Measurements from ENCODE around the gene TMEM87B.

Gene TMEM87B, protein sequence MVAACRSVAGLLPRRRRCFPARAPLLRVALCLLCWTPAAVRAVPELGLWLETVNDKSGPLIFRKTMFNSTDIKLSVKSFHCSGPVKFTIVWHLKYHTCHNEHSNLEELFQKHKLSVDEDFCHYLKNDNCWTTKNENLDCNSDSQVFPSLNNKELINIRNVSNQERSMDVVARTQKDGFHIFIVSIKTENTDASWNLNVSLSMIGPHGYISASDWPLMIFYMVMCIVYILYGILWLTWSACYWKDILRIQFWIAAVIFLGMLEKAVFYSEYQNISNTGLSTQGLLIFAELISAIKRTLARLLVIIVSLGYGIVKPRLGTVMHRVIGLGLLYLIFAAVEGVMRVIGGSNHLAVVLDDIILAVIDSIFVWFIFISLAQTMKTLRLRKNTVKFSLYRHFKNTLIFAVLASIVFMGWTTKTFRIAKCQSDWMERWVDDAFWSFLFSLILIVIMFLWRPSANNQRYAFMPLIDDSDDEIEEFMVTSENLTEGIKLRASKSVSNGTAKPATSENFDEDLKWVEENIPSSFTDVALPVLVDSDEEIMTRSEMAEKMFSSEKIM

GRCh38 chr2:112054847-112055729 lies at the start of gene TMEM87B:
Gene TMEM87B, plus strand, starts transcription at chr2:112055269. Its CDS starts 323 bp downstream, at chr2:112055592.
- peak; percentile 98 for DNase-seq

- no peak for DNase-seq
These were observed 49.5 kb upstream of the TMEM87B start for GRCh38 chr2:112005406-112006075.

GRCh38 chr2:112006076-112006410 lies 49.0 kb upstream of the TMEM87B start:
- DNase-seq: no peak

- no peak for DNase-seq
These were observed 47.6 kb upstream of the TMEM87B start for GRCh38 chr2:112007493-112007892.

- no peak for DNase-seq
These were observed 46.1 kb upstream of the TMEM87B start for GRCh38 chr2:112008910-112009485.

DNA sequence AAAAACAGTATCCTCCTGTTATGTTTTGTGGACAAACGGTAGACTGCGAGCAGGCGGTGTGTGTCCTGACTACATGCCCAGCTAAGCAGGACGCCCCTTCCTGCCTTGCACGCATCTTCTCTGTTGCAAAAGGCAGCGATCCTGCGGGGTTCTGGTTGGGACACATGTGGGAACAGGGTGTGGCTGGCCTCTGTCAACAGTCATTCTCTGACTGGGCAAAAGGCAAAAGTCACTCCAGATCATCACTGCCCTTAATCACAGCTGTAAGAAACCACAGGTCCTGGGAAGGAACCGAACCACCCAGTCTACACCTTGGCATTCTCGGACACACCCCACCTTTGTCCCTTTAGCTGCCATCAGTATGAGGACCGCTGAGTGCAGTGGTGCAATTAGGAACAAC lies 44.3 kb upstream of the TMEM87B start:
- DNase-seq: no peak

GRCh38 chr2:112012556-112012955 lies 42.5 kb upstream of the TMEM87B start:
- no peak for DNase-seq

DNA sequence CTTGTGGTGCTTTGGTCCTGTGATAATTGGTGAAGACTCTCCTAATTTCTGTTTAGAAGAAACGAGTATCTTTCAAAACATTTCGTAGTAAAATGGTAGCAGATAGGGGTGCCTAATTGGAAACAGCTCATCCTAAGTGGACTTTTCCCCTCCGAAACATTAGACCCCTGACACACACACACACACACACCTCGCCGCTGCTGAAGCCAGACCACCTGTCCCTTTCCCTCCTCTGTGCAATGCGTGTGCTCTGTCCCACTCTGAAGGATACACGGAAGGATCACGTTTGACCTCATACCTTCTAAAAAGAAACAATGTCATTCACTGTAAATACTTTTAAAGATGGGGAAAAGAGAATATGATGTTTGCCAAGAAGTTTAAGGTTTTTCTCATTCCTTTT lies 36.2 kb upstream of the TMEM87B start:
- no peak for DNase-seq

- DNase-seq: no peak
These were observed 35.5 kb upstream of the TMEM87B start for GRCh38 chr2:112019569-112019982.

DNA sequence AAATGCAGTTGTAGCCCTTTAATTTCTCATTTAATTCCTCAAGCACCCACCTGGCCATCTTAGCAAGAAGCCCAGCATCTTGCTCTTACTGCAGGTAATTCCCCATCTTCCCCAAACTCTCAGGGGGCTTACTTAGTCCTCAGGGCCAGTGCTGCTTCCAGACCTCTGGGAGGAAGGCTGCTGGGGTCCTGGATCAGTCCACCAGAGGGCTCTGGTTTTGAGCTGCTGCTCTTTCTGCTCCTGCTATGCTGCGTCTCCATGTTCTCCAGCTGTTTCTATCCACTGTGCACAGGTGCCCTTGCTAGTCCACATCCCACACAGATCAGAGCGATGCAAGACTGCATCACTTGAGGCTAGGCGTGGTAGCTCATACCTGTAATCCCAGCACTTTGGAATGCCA lies 34.5 kb upstream of the TMEM87B start:
- no peak for DNase-seq

- DNase-seq: no peak
These were observed 33.8 kb upstream of the TMEM87B start for GRCh38 chr2:112021290-112021689.

DNA sequence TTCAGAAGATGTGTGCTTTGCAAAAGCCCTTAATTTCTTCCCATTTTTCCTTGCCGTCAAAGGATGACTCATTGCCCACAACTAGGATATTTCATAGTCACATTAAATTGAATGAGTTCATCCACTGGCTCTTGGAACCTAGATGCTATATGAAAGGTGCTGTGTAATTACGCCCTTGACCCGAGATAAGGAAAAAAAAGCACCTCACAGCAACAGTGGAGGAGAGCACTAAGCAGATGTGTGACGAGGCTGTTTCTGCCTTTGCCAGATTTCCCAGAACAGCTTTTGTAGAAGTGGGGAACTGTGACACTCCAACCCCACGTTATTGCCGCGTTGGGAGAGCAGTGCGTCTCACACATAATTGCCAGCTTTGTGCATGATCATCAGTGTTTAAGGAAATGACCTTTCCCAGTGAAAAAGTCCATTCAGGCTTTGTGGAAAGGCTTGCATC lies 33.3 kb upstream of the TMEM87B start:
- no peak for DNase-seq

DNA sequence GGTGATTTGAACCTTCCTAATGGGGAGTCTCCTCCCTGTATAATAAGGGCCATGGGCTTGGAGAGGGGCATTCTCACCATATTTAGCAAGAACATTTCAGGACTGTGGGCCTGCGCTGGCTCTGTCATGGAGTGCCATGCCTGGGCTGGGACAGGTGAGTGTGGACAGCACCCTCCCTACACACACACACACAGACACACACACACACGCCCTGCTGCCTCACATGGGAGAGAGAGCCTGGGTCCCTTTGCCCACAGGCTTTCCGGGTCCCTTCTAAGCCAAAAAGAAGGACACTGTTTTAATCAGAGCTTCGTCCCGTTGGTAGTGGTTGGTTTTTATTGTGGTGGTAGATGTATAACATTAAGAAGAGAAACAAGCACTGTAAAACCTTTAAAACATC lies 31.4 kb upstream of the TMEM87B start:
- no peak for DNase-seq

DNA sequence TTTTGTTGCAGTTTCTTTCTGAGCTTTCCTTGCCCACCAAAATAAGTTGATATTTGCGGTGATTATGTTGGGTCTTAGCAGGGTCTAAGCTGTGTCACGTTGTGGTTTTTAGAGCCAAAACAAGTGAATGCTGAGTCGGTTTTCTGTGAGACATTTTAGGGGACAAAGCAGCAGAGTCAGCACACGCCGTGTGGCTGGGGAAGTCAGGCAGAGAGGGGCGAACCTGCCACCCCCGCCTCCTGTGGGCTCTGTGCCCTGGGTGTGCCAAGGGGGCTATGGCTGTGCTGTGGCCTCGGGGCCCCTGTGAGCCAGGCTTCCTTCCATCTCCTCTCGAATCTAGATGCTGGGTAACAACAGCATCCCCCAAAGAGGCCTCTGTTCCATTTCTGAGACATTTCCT lies 30.8 kb upstream of the TMEM87B start:
- no peak for DNase-seq

DNA sequence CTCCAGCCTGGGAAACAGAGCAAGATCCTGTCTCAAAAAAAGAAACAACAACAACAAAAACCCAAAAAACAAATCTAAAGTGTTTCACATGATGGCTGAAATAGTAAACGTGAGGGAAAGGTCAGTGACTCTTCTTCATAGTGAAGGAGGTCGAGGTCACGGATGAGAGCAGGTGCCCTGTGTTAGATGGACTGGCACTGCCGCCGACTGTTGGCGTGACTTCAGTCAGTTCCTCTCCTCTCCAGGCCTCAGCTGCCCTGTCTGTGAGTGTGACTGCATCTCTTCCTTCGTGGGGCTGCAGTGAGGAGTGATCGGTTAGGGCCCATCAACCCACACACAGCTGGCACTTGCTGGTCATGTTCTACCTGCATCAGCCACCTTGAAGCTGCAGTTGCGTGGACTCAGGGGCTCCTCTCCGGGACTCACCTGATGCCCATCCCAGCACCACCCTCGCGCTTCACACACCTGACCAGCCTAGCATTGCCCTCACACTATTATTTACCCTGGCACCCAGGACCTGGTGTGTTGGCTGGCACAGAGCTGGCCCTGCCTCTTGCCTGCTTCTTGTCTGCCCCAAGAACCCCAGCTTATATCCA lies 30.1 kb upstream of the TMEM87B start:
- no peak for DNase-seq

- no peak for DNase-seq
These were observed 28.6 kb upstream of the TMEM87B start for GRCh38 chr2:112026509-112026908.

GRCh38 chr2:112027767-112028166 lies 27.3 kb upstream of the TMEM87B start:
- no peak for DNase-seq

DNA sequence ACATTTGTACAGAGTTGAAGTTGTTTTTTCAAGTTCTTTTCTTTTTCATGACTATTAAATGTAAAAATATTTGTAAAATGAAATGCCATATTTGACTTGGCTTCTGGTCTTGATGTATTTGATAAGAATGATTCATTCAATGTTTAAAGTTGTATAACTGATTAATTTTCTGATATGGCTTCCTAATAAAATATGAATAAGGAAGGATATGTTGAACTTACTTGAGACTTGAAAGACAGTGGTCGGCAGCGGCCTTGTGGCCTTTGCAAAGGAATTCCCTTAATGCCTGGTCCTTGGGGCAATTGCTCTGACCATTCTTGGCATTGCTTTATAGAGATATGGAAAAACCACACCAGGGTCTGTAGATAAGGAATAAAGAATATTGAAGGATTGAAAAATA lies 25.9 kb upstream of the TMEM87B start:
- DNase-seq: no peak

GRCh38 chr2:112031473-112032223 lies 23.4 kb upstream of the TMEM87B start:
- DNase-seq: no peak

DNA sequence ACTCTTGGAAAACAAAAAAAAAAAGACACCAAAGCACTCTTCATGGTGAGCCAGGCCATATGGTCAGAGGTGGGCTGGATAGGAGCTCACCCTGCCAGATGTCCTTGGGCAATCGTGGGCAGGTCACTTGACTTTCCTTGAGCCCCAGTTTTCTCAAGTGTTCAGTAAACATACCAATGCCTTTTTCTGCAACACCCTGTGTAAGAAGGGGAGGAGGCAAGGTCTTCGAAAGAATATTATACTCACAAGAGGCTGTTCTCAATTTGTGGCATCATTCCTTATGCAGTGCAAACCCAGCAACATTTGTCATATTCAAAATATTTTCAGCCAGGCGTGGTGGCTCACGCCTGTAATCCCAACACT lies 22.9 kb upstream of the TMEM87B start:
- DNase-seq: no peak

- DNase-seq: no peak
These were observed 22.2 kb upstream of the TMEM87B start for GRCh38 chr2:112032689-112033465.
